ENCODE results near the gene ZYG11A. TPM values are rescaled to one million over a fixed set of nuclear protein-coding genes. Genes with fewer than 3 reads are reported as not detected.
"Not testable (repeated sequence)": the region's sequence is repeated elsewhere in the genome, so short reads cannot be mapped to it uniquely, and the experiment has no call there.

ZYG11A gene
- total RNA-seq, 6 donors from 2014 or later, result 0.10 to 0.15 (median 0.10) TPM; not detected in 3

DNA sequence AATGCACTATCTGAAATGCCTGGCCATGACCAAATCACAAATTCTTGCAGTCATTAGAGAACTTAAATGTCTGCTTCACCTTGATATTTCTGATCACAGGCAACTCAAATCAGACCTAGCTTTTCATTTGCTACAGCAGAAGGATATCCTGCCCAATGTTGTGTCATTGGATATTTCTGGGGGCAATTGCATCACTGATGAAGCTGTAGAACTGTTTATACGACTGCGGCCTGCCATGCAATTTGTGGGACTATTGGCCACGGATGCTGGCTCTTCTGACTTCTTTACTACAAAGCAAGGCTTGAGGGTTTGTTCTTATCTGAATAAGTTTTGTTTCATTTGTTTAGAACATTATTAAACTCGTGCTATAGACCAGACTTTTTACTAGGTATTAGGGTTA is 14.9 kb downstream of the ZYG11A start:
- no peak overlapping the region for H3K4me3 ChIP-seq
- H3K27ac ChIP-seq, result no peak overlapping the region

DNA sequence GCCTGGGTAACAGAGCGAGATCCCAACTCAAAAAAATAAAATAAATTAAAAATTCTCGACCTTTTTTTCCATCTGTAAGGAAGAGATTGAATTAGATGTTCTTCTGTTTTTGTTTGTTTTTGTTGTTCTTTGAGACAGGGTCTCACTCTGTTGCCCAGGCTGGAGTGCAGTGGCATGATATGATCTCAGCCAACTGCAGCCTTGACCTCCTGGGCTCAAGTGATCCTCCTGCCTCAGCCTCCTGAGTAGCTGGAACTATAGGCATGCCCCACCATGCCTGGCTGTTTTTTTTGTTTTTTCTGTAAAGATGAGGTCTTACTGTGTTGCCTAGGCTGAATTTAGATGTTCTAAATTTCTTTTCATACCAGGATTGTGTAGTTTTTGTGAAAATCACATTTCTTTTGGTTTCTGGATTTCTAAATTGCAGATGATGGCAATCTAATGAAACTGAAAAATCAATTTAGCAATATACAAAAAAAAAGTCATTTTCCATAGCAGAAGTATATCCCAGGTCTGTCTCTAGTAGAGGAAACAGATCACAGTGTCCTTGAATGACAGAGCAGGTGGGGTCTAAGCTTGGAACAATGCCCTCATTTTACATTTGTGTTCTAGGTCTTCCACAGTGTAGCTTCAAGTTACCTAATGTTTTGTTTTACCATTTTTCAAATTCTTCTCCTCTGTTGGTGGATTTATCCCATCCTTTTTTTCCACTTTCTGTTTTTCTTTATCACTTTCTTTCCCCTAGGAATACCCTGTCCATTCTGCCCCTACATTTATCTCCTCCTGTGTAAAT is 20.3 kb downstream of the ZYG11A start:
- DNase-seq (no peak), ATAC-seq (ENCODE audit: low FRiP score in 2 of 2) (no peak)
- no peak for TF ChIP-seq EP300 (IDR thresholded peaks at IDR 0.05)
- TF ChIP-seq, protein P1, sequence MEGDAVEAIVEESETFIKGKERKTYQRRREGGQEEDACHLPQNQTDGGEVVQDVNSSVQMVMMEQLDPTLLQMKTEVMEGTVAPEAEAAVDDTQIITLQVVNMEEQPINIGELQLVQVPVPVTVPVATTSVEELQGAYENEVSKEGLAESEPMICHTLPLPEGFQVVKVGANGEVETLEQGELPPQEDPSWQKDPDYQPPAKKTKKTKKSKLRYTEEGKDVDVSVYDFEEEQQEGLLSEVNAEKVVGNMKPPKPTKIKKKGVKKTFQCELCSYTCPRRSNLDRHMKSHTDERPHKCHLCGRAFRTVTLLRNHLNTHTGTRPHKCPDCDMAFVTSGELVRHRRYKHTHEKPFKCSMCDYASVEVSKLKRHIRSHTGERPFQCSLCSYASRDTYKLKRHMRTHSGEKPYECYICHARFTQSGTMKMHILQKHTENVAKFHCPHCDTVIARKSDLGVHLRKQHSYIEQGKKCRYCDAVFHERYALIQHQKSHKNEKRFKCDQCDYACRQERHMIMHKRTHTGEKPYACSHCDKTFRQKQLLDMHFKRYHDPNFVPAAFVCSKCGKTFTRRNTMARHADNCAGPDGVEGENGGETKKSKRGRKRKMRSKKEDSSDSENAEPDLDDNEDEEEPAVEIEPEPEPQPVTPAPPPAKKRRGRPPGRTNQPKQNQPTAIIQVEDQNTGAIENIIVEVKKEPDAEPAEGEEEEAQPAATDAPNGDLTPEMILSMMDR (IDR thresholded peaks at IDR 0.05), result no peak
- TF ChIP-seq POLR2AphosphoS5 (IDR thresholded peaks at IDR 0.05), result no peak
- TF ChIP-seq POLR2A (IDR thresholded peaks at IDR 0.05), result no peak
- Histone ChIP-seq H3K36me3 (no peaks in the 10 kb centered on the region), H3K27ac (no peak overlapping the region), H3K4me3 (no peak overlapping the region), H3K9me3 (no peaks in the 10 kb centered on the region), H3K4me1 (no peaks in the 10 kb centered on the region), H3K27me3 (no peaks in the 10 kb centered on the region)
- 84 to 91% methylated on average over 2 of the region's 2 CpGs for WGBS, 2 donors

More for the DNA sequence above, 14.9 kb downstream of the ZYG11A start:
- no peaks in the 10 kb centered on the region for H3K36me3 ChIP-seq
- H3K4me1 ChIP-seq, result no peaks in the 10 kb centered on the region
- DNase-seq, result no peak
- no peak for ATAC-seq (ENCODE audit: low FRiP score in 2 of 2)
- no peaks in the 10 kb centered on the region for H3K27me3 ChIP-seq
- H3K9me3 ChIP-seq, result no peaks in the 10 kb centered on the region
- 76 to 86% methylated on average over 4 of the region's 4 CpGs for WGBS, 2 donors
- TF ChIP-seq, protein P1 (IDR thresholded peaks at IDR 0.05), result no peak
- no peak for TF ChIP-seq POLR2AphosphoS5 (IDR thresholded peaks at IDR 0.05)
- TF ChIP-seq POLR2A (IDR thresholded peaks at IDR 0.05), result no peak
- TF ChIP-seq EP300 (IDR thresholded peaks at IDR 0.05), result no peak

DNA sequence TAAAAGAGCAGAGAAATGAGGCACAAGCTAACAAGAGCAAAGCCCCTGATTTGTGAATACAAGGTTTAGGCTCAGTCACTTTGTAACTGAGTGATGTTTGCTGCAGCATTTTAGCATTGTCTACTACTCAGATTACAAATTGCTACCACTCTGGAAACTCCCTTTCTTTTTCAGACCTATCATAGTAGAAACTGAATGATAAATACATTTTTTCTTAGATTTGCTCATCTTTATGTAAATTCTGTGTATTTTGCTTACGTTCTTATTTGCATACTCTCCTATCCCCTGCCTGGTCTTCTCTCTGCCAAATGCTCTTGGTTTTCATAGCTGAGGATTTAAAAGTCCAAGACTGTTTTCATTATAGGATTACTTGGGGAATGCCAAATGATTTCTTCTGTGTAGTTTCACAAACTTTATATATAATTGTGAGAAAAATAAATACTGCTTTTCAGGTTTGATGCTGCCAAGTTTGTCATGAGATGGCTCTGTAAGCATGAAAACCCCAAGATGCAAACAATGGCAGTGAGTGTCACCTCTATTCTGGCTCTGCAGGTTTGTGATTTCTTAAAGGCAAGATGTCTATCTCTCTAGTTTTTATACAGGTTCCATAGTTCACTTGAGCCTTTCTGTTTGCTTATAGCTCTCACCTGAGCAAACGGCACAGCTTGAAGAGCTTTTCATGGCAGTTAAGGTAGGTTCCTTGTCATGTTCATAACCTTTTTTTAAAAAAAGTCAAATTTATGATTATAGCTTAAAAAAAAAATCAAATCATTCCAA is 24.7 kb downstream of the ZYG11A start:
- H3K27ac ChIP-seq, result no peak overlapping the region
- no peaks in the 10 kb centered on the region for H3K4me1 ChIP-seq
- 65 to 74% methylated on average over 2 of the region's 2 CpGs for WGBS, 2 donors
- H3K36me3 ChIP-seq, result no peaks in the 10 kb centered on the region
- no peaks in the 10 kb centered on the region for H3K9me3 ChIP-seq
- ATAC-seq (ENCODE audit: low FRiP score in 2 of 2) (no peak), DNase-seq (no peak)
- H3K4me3 ChIP-seq, result no peak overlapping the region
- H3K27me3 ChIP-seq, result no peaks in the 10 kb centered on the region
- TF ChIP-seq, protein P1 (IDR thresholded peaks at IDR 0.05), result no peak
- TF ChIP-seq POLR2A (IDR thresholded peaks at IDR 0.05) (no peak), EP300 (IDR thresholded peaks at IDR 0.05) (no peak), POLR2AphosphoS5 (IDR thresholded peaks at IDR 0.05) (no peak)

- ATAC-seq (ENCODE audit: low FRiP score in 2 of 2); H3K27me3 ChIP-seq; H3K9me3 ChIP-seq; H3K36me3 ChIP-seq; H3K27ac ChIP-seq; H3K4me3 ChIP-seq; H3K4me1 ChIP-seq: not testable (repeated sequence)
- peak in 1 of 2 donors; percentile 67 for DNase-seq
- WGBS, 2 donors, result 85 to 87% methylated on average over 3 to 10 of the region's 29 CpGs
These were observed 27.2 kb downstream of the ZYG11A start for GRCh38 chr1:52869727-52870126.

GRCh38 chr1:52876843-52877242 is 34.3 kb downstream of the ZYG11A start:
- H3K4me1 ChIP-seq, result no peaks in the 10 kb centered on the region
- no peak for DNase-seq
- no peak for TF ChIP-seq POLR2AphosphoS5 (IDR thresholded peaks at IDR 0.05)
- TF ChIP-seq EP300 (IDR thresholded peaks at IDR 0.05), result no peak
- TF ChIP-seq POLR2A (IDR thresholded peaks at IDR 0.05), result no peak
- TF ChIP-seq, protein P1 (IDR thresholded peaks at IDR 0.05), result no peak
- 45 to 48% methylated on average over 2 of the region's 2 CpGs for WGBS, 2 donors
- ATAC-seq (ENCODE audit: low FRiP score in 2 of 2), result no peak
- H3K36me3 ChIP-seq, result no peaks in the 10 kb centered on the region
- no peaks in the 10 kb centered on the region for H3K27me3 ChIP-seq
- H3K27ac ChIP-seq, result no peak overlapping the region
- H3K4me3 ChIP-seq, result no peak overlapping the region
- no peaks in the 10 kb centered on the region for H3K9me3 ChIP-seq
